Measurements from ENCODE around the gene RNASE7.

The RNASE7 gene

DNA sequence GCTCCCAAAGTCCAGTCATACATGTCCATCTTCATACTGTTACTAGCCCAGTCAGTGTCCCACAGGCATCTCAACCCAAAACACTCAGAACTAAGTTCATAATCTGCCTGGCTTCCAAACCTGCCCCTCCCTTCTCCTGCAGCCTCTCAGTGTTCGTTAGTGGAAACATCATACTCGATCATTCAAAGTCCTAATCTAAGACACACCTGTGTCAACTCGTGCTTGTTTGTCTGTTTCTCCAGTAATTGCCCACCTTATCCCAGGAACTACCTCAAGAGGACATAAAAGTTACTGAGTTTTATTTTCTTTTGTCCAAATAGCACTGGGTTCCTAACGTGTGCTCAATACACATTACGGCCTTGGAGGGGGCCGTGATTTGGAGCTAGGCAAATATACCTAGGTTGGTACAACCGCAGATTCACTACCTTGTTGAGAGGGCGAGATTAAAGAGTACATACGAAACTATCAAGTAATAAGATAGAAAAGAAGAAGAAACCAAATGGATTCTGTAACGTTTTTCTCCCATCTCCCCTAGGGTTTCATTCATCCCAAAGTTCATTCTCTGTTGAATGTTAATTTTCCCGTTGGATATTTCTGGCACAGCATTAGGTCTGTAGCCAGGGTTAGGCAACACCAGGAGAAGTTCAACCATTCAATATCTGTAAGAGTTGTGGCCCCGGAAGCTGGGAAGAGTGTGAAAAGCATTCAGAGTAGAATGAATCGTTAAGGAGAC, 18.6 kb downstream of the RNASE7 start:
- no peak for TF ChIP-seq GATA3 (IDR thresholded peaks at IDR 0.05; ENCODE audit: low read depth, low read length)
- no peak for TF ChIP-seq GATA2 (IDR thresholded peaks at IDR 0.05; ENCODE audit: low read depth, low read length)

DNA sequence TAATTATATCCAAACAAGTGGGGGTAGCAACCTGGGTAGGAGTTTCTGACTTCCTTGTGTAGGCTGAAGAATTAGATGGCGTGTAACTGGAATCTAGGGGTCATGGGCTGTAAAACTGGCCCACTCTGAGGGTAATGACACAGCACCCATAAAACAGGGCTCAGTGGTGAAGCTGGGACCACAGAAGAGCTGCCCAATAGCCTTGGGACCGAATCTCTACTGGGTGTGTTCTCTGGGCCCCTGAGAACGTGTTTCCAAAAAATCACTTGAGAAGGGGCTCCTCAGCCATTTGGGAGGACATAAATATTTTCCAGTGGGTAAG, 19.1 kb downstream of the RNASE7 start:
- TF ChIP-seq GATA3 (IDR thresholded peaks at IDR 0.05; ENCODE audit: low read depth, low read length), result no peak
- no peak for TF ChIP-seq GATA2 (IDR thresholded peaks at IDR 0.05; ENCODE audit: low read depth, low read length)

DNA sequence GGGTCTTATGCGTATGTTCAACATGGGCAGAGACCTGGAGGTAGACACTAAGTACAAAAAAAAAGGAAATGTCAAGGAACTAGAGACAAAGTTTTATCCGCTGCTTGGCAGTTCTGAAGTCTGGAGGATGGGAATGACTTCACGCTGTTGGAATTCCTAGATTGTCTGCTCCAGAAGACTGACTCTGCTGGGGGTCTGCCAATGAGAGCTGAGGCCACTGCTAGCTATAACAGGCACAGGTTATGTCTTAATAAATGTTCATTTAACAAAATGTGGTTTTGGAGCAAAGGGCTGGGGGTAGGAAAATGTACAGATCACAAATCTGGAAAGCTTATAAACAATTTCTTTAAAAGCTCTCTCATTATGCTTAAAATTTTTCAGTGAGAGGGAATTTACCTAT, 21.3 kb downstream of the RNASE7 start:
- TF ChIP-seq GATA3 (IDR thresholded peaks at IDR 0.05; ENCODE audit: low read depth, low read length) (no peak), GATA2 (IDR thresholded peaks at IDR 0.05; ENCODE audit: low read depth, low read length) (no peak)

DNA sequence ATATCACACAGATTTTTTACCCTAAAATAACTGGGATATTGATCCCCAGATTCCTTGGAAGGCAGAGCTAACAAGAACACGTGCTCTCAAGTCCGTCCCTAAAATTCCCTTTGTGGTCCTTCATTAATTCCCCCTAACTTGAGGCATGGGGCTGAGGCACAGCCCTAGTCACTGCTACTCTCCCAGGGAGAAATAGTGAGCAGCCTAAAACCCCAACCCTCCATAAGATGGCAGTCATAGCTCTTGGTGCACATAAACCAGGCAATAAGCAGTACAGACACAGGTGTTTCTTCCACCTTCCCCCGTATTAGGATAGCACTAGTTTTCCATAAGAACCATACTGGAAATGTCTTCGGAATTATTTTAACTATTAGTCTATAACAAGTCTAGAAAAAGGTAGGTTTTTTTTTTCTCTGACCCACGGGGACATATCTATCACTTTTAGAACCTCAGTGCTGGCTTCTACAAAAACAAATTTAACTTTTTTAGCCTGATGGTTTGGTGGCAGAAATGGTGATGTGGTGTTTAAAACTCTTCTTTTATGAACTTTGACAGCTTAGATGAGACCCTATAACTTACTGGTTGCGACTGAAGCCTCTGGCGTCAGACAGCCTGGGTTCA, 24.8 kb downstream of the RNASE7 start:
- no peak for TF ChIP-seq GATA2 (IDR thresholded peaks at IDR 0.05; ENCODE audit: low read depth, low read length)
- no peak for TF ChIP-seq GATA3 (IDR thresholded peaks at IDR 0.05; ENCODE audit: low read depth, low read length)

DNA sequence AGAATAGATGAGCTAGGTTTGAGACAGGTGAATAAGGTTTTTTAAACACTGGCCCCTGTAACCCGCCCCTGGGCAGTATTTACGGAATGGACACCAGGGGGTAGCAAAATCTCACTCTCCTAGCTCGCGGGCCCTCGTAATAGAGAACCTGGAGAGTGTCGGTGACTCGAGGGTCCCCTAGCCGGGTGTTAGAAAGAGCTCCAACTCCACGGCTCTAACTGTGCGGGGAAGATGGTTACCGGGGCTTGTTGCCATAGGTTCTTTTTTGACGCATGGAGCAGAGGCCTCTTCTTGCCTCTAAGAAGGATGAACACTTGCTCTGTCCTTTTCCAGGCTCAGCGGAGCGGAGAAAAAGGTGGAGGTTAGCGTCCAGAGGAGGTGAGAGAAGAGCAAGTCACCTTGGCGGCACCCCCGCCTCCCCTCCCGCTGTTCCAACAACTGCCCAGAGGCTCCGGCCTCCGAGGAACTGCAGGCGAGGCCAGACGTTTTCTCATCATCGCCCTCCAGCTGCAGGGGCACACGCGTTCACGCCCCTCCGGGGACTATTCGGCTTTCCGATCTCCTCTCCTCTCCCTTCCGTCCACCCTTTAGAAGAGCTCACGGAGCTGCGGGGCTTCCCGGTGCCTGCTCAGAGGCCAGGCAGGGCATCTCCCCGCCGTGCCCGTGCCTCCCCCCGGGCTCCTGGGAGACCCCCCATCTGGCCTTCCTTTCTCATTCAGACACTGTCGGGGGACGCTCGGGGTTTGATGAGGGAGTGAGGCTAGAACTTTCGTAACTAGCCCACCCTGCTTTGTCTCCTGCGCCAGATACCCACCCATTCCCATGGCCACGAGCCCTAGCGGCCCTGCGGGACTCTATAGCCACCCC, 26.6 kb downstream of the RNASE7 start:
- no peak for TF ChIP-seq GATA3 (IDR thresholded peaks at IDR 0.05; ENCODE audit: low read depth, low read length)
- no peak for TF ChIP-seq GATA2 (IDR thresholded peaks at IDR 0.05; ENCODE audit: low read depth, low read length)

DNA sequence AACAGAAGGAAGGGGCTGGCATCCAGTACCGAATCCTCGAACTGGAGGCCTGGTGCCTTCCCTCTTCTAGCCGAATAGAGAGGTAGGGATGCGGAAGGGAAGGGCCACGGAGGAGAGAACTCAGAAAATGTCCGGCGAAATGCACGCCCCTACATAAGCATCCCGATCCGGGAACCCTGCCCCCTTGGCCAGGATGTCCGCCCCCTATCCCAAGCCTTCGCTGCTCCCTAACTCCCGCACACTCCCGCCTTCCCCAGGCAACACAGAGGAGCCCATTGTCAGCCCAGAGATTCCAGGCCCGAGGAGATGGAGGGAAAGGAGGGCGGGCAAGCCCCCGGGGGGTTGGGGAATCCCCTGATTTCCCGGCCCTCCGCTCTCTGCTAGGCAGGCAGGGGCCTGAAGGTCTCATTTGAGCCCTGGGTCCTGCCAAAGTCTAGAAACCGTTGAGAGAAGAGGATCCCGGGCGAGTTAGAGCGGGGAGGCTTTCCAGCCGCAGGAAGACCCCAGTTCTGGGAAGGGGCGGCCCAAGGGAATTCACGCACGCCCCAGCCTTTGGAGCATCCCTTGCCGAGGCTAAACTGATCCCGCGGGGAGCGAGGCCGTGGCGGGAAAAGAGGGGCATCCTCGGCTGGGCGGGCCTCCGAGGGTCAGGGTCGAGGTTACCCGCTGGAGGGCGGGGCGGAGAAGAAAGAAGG, 27.4 kb downstream of the RNASE7 start:
- TF ChIP-seq GATA2 (IDR thresholded peaks at IDR 0.05; ENCODE audit: low read depth, low read length) (no peak), GATA3 (IDR thresholded peaks at IDR 0.05; ENCODE audit: low read depth, low read length) (no peak)

DNA sequence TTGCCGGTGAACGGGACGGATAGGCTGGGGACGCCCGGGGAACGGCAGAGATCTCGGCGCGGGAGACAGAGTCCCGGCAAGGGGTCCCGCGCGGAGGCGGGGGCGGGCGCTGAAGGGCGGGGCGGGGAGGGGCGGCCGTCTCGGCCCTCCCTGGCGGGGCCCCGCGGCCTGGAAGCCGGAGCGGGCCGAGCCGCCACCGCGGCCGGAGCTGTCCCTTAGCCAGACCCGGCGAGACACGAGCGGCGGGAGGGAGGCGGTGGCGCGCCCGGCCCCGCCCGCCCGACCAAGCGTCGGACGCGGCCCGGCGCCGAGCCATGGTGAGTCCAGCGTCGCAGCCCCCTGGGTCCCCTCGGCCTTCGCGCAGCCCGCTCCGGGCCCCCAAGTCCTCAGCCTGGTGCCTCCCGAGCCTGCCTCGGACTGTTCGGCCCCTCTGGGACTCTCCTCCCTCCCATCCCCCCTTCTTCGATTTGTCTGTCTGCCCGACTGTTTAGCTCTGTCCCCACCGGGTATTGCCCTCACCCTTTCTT, 28.0 kb downstream of the RNASE7 start, which contains the start of gene ARHGEF40:
Gene ARHGEF40 (plus strand): TSS at position 222 of the 527 bp plus-strand sequence. CDS start 93 bp downstream, at position 315.
- no peak for TF ChIP-seq GATA3 (IDR thresholded peaks at IDR 0.05; ENCODE audit: low read depth, low read length)
- TF ChIP-seq GATA2 (IDR thresholded peaks at IDR 0.05; ENCODE audit: low read depth, low read length), result no peak

DNA sequence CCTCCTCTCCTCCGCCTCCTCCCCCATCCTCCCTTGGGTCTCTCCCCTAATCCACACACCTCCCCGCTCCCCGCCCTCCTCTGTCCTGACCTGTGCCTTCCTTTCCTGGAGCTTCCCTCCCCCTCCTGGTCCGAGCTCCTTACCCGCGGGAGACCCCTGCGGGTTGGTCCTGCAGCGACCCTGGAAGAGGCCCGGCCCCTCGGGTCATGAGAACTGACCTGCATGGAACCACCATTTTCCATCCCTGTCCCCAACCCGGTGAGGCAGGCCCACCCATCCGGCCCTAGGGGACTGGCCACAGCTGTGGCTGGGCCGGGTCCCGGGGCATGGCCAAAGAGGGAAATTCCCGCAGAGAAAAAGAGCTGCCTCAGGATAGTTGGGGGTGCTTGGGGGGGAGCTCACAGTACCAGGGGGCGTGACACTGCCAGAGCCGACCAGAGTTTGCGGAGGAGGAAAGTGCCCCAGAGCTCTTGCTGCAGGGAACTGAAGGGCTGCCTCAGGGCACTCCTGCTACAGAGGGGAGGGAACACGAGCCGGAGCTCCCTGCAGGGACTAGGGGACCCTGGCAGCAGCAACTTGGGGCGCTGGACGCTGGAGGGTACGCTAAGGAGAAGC, 28.6 kb downstream of the RNASE7 start:
- no peak for TF ChIP-seq GATA3 (IDR thresholded peaks at IDR 0.05; ENCODE audit: low read depth, low read length)
- no peak for TF ChIP-seq GATA2 (IDR thresholded peaks at IDR 0.05; ENCODE audit: low read depth, low read length)

DNA sequence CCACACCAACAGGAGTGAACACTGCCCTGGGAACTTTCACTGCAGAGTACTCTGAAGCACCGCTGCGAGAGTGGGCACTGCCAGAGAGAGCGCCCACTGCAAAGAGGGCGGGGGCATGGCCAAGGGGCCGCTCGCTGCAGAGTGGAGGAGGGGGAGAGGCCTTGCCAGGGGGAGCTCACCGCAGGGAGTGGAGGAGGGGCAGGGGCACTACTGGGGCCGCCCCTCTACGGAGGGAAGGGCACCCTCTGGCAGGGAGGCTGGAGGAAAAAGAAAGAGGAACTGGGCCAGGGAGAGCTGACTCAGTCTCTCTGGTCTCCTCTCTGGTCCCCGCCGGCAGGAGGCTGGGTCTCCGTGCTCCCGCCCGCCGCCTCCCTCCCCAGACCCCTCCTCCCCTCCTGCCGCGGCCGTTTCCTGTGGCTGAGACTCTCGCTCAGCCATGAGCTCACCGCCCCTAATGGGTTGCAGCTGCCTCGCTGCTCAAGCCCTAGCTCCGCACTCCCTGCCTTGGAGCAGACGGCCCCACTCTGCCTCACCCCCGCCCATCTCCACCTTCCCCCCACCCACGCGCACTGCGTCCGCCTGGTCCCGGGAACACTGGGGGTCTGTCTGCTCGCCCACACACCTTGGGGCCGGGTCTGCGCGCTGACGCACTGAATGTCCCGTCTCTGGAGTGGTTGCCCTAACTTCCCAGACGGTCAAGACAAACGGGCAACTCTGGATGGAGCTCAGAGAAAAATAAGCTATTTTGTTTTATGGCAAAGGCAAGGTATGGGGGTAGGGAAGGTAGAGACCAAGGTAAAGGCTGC, 29.3 kb downstream of the RNASE7 start:
- TF ChIP-seq GATA2 (IDR thresholded peaks at IDR 0.05; ENCODE audit: low read depth, low read length) (no peak), GATA3 (IDR thresholded peaks at IDR 0.05; ENCODE audit: low read depth, low read length) (no peak)

DNA sequence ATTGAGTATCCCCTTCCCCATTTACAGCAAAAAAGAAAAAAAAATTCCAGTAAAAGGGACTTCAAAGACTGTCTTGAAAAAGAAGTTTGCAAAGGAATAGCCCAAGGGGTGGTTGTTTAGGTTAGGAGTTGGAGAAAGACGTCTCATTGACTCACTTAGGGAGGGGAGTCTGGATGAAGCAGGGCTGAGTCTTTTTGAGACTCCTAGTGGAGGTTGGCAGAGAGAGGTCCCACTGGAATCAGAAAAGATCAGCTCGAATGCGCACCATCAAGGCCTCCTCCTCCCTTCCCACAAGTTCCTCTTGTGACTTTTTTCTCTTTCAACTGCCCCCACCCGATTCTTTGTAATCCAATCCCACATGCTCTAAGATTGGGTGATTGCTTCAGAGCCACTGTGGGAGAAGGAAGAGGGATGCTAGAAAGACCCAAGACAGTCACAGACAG, 29.9 kb downstream of the RNASE7 start:
- no peak for TF ChIP-seq GATA3 (IDR thresholded peaks at IDR 0.05; ENCODE audit: low read depth, low read length)
- no peak for TF ChIP-seq GATA2 (IDR thresholded peaks at IDR 0.05; ENCODE audit: low read depth, low read length)

DNA sequence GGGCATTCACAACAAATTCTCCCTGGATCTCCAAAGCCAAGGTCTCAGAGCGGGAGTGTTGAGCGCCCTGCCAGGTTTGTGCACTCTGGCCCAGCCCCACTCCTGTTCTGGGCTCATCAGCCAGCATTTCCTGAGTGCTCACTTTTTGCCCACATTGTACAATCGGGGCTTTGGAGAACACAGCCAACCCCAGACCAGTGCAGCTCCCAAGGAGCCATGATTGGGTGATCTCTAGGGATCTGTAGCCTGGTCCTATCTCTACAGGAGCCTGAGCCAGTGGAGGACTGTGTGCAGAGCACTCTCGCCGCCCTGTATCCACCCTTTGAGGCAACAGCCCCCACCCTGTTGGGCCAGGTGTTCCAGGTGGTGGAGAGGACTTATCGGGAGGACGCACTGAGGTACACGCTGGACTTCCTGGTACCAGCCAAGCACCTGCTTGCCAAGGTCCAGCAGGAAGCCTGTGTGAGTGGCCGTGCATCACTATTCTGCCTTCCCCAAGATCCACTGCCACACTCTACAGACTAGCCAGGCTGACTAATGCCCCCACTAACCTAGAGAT, 30.7 kb downstream of the RNASE7 start:
- TF ChIP-seq GATA2 (IDR thresholded peaks at IDR 0.05; ENCODE audit: low read depth, low read length) (no peak), GATA3 (IDR thresholded peaks at IDR 0.05; ENCODE audit: low read depth, low read length) (no peak)

DNA sequence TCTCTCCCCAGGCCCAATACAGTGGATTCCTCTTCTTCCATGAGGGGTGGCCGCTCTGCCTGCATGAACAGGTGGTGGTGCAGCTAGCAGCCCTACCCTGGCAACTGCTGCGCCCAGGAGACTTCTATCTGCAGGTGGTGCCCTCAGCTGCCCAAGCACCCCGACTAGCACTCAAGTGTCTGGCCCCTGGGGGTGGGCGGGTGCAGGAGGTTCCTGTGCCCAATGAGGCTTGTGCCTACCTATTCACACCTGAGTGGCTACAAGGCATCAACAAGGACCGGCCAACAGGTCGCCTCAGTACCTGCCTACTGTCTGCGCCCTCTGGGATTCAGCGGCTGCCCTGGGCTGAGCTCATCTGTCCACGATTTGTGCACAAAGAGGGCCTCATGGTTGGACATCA, 31.8 kb downstream of the RNASE7 start:
- TF ChIP-seq GATA2 (IDR thresholded peaks at IDR 0.05; ENCODE audit: low read depth, low read length) (no peak), GATA3 (IDR thresholded peaks at IDR 0.05; ENCODE audit: low read depth, low read length) (no peak)
